Activated CD4-positive, alpha-beta T cell treated with anti-CD3 and anti-CD28 coated beads, Interleukin-2, amount 50 U/mL, for 24 hours (primary cell): ENCODE results near the gene MON2.

Experiments used
- DNase-seq, 2 donors: peaks; one replicate each; pipeline ENCODE4 v3.0.0-alpha.2; 2020; ENCODE audit warnings: low read depth in 1 of 2, low spot score in 1 of 2

The MON2 gene

DNA sequence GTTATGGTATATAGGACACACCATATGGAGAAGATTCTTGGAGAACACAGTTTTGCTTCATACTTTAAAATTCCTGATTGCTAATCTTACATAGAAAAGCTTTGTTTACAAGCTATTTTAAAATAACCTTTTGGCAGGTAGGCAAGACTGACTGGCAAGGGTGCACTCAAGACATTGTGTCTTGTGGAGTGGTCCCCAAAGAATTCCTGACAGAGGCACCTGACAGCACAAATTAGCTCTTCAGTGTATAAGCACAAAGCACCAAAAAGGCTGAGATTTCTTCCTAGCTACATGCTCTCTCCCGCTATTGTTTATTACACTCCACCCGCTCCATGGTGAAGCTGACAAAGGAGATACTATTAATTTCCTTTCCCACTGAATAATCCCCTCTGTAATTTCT is 139.4 kb downstream of the MON2 start:
- DNase-seq = no peak

DNA sequence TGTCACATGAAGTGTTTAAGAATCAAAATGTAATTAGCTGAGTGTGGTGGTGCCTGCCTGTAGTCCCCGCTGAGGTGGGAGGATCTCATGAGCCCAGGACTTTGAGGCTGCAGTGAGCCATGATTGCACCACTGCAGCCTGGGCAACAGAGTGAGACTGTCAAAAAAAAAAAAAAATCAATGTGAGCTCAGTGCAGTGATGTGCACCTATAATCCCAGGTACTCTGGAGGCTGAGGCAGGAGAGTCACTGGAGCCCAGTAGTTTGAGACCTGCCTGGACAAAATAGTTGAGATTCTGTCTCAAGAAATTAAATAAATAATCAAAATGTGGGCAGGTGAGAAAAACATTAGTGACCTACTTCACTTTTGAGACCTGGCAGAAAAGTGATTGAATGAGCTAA is 140.0 kb downstream of the MON2 start:
- DNase-seq = no peak

DNA sequence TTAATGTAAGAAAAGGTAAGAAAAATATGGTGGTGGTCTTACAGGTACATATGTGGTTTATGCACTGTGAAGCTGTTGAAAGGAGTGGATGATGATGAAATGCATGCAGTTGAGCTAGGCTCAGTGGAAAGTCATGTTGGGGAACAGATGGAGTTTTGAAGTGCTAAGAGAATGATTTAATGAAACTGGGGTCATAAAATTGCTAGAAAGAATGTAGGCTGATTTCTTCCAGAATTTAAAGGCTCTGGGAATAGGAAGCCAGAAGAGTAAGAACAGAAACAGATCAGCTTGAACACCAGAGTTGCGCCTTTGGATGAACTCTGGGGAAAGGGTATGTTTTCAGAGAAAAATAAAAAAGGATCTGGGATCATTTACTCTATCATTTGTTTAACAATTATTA is 146.5 kb downstream of the MON2 start:
- no peak for DNase-seq

DNA sequence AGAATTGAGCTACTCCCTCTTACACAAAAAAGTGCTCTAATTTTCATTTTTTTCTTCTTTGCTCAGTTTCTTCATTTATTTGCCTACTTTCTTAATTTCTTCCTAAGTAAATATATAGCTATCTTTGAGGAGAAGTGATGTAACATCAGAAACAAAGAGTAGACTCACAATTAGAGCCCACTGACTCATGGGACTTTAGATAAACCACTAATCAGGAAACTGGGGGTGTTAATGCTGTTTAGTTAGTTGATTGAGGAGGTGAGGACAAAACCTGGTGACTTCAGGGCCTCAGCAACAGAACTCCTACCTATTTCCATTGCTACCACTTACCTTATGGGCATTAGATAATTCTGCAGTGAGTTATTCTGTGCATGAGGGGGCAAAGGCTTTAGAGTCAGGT is 151.7 kb downstream of the MON2 start:
- DNase-seq = no peak

DNA sequence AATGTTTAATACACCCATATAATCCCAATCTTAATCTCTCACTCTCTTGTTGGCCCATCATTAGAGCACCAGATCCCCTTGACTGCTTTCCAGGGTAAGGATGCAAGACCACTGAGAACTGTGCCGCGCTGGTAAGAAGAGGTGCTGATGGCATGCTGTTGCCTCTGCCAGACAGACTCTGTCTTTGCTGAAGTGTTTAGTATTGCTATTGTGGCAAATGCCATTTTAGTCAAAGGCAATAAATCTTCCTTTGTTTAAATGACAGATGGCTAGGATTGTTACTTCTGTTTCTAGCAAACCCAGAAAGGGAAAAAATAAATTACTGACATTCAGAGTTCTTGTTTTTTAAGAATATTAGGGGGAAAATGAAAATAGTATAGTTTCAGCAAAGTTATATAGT is 152.3 kb downstream of the MON2 start:
- no peak for DNase-seq

DNA sequence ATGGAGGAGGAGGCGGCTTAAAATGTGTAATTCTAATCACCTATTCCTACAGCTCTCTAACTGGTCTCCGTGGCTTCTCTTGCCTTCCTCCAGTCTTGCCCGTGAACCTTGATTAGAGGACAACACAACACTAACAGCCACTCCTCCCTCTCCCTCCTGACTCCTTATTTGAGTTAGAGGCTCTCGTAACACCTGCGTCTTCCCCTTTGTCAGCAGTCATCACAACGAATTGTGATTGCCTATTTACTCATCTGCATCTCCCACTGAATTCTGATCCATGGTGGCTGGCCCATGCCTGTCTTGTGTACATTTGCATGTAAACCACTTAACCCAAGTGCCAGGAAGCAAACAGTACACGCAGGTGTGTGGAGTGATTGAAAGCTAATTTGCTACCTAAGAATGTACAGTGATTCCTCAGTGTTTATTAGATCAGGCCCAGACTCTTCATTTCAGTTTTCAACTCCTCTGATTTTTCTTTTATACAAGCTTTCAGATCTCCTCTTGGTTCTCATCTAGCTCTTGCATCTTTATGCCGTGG is 154.5 kb downstream of the MON2 start:
- DNase-seq = no peak

DNA sequence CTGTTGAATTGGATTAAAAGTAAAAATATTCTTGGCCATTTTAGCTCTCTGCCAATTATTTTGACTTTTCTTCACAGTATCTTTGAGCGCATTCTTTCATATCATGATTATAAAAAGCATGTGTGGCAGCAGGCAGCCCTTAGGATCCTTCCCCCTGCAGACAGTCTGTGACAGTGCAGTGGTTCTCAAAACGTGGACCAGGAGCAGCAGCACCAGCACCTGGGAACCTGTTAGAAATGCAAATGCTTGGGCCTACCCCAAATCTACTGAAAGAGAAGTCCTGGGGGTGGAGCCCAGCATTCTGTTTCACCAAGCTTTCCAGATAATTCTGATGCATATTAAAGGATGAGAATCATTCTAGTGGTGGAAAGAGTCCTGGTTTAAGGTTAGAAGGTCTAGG is 155.6 kb downstream of the MON2 start:
- DNase-seq = no peak

DNA sequence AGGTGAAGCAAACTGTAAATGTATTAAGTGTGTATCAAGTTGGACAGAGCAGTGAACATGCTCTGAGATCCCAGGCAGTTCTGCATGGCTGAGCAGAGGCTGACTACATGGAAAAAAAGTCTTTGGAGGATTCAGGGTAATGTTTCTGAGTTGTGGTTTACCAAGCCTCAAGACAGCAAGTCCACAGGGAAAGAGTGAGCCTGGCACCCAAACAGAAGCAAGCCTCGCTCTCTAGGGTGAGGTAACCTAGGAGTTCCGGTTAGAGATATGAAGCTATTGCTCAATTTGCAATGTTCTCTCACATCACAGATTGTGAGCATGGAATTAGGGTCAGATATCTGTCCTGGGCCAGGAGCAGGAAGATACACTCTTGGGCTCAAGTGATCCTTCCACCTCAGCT is 158.6 kb downstream of the MON2 start:
- no peak for DNase-seq

DNA sequence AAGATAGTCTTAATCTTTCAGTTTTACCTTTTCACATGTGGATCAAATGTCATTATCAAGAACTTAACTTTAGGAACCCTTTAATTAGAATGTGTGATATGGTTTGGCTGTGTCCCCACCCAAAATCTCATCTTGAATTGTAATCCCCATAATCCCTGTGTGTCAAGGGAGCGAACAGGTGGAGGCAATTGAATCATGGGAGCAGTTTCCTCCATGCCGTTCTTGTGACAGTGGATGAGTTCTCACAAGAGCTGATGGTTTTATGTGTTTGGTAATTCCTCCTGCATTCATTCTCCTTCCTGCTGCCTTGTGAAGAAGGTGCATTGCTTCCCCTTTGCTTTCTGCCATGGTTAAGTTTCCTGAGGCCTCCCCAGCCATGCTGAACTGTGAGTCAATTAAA is 160.6 kb downstream of the MON2 start:
- DNase-seq = no peak

DNA sequence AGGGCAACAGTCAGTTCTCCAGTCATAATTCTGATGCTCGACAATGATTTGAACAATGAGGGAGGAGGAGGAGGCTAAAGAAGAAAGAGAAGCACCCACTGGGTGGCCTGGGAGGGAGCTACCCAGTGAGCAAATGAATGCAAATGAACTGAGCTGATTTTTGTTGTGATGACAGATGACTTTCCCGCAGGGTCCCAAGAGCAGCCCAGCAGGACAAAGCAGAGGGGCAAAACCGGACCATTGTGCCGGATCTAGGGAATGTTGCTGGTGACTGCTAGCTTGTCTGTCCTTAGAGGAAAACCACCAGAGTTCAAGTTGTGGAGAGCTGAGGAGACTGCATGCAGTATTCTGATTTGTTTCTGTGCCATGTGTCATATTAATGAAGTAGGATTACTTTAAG is 162.8 kb downstream of the MON2 start:
- no peak for DNase-seq

DNA sequence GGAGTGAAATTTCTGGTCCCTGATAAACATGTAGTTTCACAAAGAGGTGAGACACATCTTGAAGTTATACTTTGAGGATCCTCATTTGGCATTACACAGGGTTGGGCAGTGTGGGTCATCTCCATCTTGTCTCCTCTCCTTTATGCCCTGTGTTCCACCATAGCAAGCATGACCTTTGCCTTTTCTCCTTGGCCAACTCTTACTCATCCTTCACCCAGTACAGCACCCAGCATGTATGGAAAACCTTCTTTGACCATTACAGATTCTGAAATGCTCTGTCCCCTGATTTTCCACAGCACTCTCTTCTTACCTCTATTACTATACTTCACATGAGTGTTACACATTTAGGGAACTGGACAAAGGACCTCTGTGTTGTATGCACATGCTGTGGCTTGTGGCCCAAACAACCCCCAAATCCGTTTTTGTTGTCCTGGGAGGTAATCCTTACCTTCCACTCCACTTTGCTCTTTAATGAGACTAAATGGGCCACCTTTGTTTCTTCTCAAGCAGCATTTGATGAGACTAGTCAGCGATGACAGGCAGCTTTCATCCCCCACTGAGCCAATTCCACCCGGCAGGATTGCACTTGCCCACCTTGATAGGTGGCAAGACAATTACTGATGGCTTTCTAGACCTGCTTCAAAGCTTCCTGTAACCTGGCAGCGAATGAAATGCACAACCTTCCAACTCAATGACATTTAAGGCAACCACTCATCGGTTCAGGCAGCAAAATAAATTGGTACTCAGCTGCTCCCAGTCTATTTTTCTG is 163.5 kb downstream of the MON2 start:
- no peak for DNase-seq

DNA sequence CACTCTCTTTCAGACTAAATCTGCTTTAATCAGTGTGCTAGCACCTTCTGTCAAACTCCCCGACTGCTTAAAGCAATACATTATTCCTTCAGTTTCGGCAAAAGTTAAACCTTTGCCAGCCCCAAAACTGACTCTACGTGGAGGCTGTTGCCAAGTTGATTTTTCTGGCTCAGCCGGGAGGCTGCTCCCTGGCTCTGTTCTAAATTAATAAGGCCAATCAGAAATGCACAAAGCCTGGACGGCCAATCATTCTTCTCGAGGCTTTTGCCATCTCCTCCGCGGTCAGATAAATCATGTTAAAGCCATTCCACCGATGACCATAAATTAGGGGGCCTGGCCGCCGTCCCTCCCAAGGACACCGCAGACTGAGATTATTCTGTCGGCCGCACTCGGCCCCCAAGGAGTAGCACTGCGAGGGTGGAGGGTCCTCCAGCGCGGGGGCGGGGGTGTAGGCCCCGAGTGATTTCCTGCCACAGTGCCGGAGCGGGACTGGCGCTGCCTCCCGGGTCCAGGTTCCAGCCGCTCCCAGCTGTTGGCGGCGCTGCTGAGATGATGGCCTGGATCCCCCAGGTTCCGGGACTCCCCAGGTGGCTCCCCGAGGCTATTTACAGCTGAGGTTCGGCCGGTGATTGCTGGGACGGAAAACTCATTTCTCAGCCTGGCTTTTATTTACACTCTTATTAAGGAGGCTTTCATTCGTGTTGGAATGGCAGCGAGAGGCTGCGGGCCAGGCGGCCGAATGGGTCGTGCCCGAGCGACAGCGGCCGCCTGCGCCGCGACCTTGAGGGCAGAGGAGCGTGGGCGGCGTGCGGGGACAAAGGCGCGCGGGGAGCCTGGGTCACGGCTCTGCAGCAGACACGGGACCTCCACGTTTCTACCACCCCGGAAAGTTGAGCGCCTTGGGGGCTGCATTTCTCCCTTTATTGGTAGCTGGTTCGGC is 165.1 kb downstream of the MON2 start:
- DNase-seq = no peak

DNA sequence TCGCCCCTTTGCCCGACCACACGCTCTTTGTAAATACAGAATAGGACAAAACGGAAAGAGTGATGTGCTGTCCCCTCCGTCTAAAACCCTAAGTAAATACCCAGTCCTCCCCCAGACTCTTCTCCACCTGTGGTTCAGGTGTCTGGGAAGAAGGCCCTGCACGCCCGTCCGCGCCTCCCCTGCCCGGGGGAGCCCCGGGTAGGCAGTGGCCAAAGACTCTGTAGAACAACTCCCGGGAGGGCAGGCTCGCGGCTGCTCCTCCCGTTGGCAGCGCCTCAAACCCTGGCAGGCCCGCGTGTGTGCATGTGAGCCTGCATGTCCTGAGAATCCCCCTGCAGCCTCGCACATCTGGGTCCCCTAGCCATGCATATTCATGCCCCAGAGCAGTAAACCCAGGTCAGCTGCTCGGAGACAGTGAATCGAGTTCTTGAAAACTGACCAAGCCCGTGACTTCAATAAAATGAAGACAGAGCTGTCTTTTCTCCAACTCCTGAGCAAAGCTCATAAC is 165.8 kb downstream of the MON2 start:
- no peak for DNase-seq

DNA sequence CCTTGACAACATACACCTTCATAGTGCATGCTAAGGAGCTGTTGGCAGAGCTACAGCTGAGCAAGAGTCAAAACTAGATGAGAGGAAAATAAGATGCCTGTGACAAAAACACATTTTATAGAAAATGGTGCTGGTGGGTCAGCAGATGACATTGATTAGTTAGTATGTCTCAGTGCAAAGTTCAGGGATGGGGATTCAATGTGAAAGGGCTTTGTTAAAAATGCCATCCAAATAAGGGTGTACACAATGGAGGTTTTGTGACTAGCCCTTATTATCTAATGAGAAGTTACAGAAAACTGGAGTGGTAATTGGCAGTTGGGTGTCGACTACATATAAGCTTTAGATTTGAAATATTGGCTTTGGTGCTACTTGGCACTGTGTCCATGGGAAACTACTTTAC is 169.0 kb downstream of the MON2 start:
- DNase-seq = no peak

DNA sequence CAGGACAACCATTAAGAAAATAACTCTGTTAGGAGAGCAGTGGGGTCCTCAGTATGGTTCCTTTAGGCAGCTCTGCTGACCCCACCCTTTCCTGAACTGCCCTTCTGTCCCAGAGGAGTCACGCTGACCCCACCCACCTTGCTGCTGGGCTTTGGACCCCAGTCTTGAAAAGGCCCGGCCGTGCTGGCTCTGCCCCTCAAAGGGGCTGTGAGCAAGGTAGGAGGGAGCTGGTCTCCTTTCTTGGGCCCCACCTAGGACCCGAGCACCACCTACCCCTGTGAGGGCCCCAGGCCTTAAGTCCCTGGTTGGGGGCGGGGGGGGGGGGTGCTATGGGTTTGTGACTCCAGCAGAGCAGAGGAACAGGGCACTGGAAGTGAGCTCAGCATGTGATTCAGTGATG is 171.1 kb downstream of the MON2 start:
- DNase-seq = no peak

DNA sequence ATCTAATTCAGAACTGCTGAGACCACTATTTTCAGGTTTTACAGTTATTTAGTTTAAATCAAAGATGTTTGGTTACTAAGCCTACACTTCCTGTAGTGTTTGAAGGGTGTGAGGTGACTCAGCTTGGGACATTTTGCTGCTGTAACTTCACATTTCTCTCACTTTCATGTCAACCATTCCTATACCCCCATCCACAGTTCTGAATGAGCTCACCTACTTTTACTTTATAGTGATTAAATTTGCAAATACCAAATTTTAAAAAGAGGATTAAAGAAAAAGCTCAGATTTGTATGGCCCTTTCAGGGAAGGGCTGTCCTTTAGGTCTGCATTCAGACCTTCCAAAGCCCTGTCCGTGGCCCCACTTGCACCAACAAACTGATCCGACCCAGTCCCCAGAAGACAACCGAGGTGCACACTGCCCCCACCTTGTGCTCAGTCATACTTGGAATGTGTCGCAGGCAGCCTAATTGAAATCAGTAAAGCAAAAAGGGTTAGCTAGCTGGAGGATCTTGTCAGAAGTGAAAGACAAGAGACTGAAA is 174.4 kb downstream of the MON2 start:
- DNase-seq = peak; percentile 13 to 18

DNA sequence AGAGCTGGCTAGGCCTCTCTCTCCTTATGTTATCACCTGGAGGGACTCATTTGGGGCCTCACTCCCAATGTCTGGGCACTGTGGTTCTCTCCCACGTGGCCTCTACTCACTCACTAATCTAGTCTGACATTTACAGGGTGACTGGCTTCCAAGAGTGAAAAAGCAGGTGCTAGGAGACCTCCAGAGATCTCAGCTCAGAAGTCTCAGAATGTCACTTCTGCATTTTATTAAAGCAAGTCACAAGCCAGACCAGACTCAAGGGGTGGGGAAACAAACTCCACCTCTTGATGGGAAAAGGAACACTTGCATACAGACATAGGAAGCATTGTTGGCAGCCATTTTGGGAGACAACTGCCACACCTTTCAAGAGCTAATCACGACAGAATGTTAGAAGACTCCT is 175.9 kb downstream of the MON2 start:
- DNase-seq = no peak

DNA sequence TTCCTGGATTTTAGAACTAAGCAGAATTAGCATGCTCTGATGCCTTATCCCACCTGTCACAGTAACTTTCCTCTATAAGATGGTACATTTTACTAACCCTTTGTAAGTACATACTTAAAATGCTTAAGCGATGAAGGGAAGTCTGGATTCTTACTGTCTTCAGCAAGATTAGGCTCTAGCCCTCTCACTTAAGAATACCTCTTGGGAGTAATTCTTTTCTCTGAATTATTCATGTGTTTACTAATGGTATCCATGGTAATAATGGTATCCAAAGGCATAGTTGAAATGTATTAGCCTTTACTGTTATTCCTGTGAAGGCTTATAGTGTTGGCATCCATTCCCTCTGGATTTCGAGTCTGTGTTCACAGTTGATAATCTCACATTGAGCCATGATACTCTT is 176.9 kb downstream of the MON2 start:
- no peak for DNase-seq

DNA sequence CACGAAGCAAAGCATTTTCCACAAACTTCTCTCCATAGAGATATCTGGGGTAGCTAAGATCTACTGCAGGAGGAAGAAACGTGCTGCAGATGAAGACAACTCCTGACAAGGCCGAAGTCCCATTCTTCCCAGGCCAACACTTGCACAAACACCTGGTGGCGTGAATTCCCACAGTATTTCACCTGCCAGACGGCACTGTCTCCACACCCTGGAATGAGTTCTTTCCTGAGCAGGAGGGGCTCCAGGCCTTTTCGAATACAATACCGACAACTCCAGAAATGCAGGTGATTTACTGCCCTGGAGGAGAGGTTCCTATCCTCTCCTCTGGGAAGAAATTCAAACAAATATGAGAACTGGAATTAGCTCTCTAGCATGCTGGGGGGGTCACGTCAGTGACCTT is 179.9 kb downstream of the MON2 start:
- DNase-seq = no peak

DNA sequence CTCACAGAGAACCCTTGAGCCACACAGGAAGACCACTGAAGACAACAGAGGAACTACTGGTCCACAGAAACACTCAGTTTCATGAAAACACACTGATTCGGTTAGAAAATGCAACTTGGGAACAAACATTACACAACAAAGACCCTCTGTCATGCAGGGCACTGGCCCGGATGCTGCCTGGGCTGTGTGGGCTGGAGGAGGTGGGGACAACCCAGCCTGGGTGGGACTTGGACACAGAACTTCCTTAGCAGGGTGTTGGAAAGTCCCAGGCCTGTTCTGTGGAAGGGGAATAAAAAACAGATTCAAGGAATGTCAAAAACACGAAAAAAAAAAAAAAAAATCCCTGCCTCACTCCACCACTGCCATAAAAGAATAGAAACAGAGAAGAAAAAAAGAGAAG is 181.0 kb downstream of the MON2 start:
- DNase-seq = no peak

DNA sequence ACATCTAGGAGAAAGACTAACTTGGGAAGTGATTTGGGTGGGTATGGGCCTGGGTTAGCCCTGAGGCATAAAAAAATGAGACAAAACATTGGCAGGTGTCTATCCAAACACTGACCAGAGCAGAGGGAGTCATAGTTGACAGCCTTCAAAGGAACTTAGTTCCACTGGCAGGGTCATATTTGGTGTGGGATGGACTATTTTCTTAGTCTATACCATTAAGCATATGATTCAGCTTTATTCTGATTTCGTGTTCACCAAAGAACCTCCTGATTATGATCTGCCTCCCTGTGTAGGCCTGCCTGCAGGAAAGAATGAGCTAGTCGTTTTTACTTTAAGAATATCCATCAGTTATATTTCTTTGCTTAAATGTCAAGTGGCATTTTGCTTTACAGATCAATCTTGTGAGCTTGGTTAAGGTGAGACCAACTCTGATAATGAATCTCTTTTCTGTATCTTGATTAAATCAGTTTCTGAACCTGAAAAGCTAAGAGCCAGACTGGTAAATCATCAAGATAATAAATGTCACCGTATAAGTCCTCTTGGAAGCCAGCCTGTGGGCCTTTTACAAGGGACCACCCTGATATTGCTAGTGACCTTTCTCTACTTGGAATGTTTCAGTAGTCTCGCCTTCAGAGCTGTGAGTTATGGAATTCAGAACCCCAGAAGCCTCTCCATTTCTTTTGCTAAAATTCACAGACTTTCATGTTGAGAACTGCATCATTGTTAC is 182.9 kb downstream of the MON2 start:
- DNase-seq = no peak
